AG20443 (cell line): ENCODE results near the gene OPCML.

Experiments used
- DNase-seq: peaks from one replicate; pipeline ENCODE4 v3.0.0; 2012; ENCODE audit warnings: low spot score, mixed read lengths

OPCML gene

GRCh38 chr11:132790466-132790865 is 741.8 kb downstream of the OPCML start:
- DNase-seq = no peak

GRCh38 chr11:132788816-132789325 is 743.4 kb downstream of the OPCML start:
- no peak for DNase-seq

- DNase-seq = no peak
Measured at GRCh38 chr11:132785878-132786277, 746.4 kb downstream of the OPCML start.

GRCh38 chr11:132784441-132784840 is 747.9 kb downstream of the OPCML start:
- DNase-seq = peak; percentile 21

- DNase-seq = no peak
Measured at GRCh38 chr11:132782102-132782501, 750.2 kb downstream of the OPCML start.

GRCh38 chr11:132780046-132780445 is 752.3 kb downstream of the OPCML start:
- DNase-seq = no peak

- DNase-seq = peak; percentile 74
Measured at GRCh38 chr11:132779497-132779896, 752.8 kb downstream of the OPCML start.

GRCh38 chr11:132777067-132777975 is 755.0 kb downstream of the OPCML start:
- DNase-seq = no peak

- DNase-seq = no peak
Measured at GRCh38 chr11:132773751-132774150, 758.5 kb downstream of the OPCML start.

GRCh38 chr11:132772703-132773545 is 759.4 kb downstream of the OPCML start:
- peak; percentile 24 for DNase-seq

- no peak for DNase-seq
Measured at GRCh38 chr11:132771746-132772145, 760.6 kb downstream of the OPCML start.

- DNase-seq = peak; percentile 12
Measured at GRCh38 chr11:132770829-132771530, 761.3 kb downstream of the OPCML start.

GRCh38 chr11:132763503-132763902 is 768.8 kb downstream of the OPCML start:
- no peak for DNase-seq

- DNase-seq = no peak
Measured at GRCh38 chr11:132755934-132756333, 776.4 kb downstream of the OPCML start.

- DNase-seq = no peak
Measured at GRCh38 chr11:132751516-132752250, 780.6 kb downstream of the OPCML start.

- no peak for DNase-seq
Measured at GRCh38 chr11:132746305-132746704, 786.0 kb downstream of the OPCML start.

GRCh38 chr11:132745306-132745705 is 787.0 kb downstream of the OPCML start:
- no peak for DNase-seq

- peak; percentile 87 for DNase-seq
Measured at GRCh38 chr11:132744771-132745170, 787.5 kb downstream of the OPCML start.

GRCh38 chr11:132743601-132744000 is 788.7 kb downstream of the OPCML start:
- no peak for DNase-seq

GRCh38 chr11:132742929-132743328 is 789.4 kb downstream of the OPCML start:
- DNase-seq = no peak

- peak; percentile 80 for DNase-seq
Measured at GRCh38 chr11:132734217-132734616, 798.1 kb downstream of the OPCML start.
